Measurements from ENCODE around the gene ITGA2. TPM values are rescaled to one million over a fixed set of nuclear protein-coding genes. Genes with fewer than 3 reads are reported as not detected.

ITGA2 gene
- total RNA-seq, 1 donor from 2014 or later: 107 TPM

Other genes with a start within 250 kb of the ITGA2 start
- 2.2 and 5.2 TPM in 2 replicates for gene ITGA1, start 201.4 kb upstream of the ITGA2 start, total RNA-seq
- gene PELO, start 201.4 kb upstream of the ITGA2 start, total RNA-seq: 18.4 and 27.1 TPM in 2 replicates
- gene MOCS2, start 120.4 kb downstream of the ITGA2 start, total RNA-seq: 19.0 and 24.0 TPM in 2 replicates